HepG2 (cell line): ENCODE measurements around the gene PARP2. TPM values are rescaled to one million over a fixed set of nuclear protein-coding genes. Genes with fewer than 3 reads are reported as not detected.
A peak's percentile ranks its signal among the peaks of the same experiment; 100 is the strongest.

Experiments
- ARID4A ChIP-seq: sonication (generic); formaldehyde crosslinking; IDR thresholded peaks from 2 replicates; pipeline ENCODE4 v1.5.0; 2020; ENCODE audit warnings: mild to moderate bottlenecking, missing genetic modification reagents, borderline replicate concordance
- CREM ChIP-seq, 2 experiments: sonication (generic) in 1 of 2; formaldehyde crosslinking in 1 of 2; IDR thresholded peaks; 2 replicates each; pipeline versions ENCODE4 v1.4.0 to v1.6.1; 2016 to 2020; ENCODE audit warnings: antibody characterized with exemption in 1 of 2, mild to moderate bottlenecking in 1 of 2, missing genetic modification reagents in 1 of 2
- FOXM1 ChIP-seq: sonication (generic); formaldehyde crosslinking; IDR thresholded peaks from 2 replicates; pipeline ENCODE4 v1.5.0; 2020; ENCODE audit warnings: missing genetic modification reagents
- GLI4 ChIP-seq: sonication (generic); formaldehyde crosslinking; IDR thresholded peaks from 2 replicates; pipeline ENCODE4 v1.5.1; 2020; ENCODE audit warnings: missing genetic modification reagents, mild to moderate bottlenecking, moderate library complexity, borderline replicate concordance
- MED8 ChIP-seq: sonication (generic); formaldehyde crosslinking; IDR thresholded peaks from 2 replicates; pipeline ENCODE4 v1.8.1; 2023; ENCODE audit warnings: mild to moderate bottlenecking, missing genetic modification reagents; ENCODE audit not compliant: insufficient replicate concordance
- MIXL1 ChIP-seq: IDR thresholded peaks from 2 replicates; pipeline ENCODE4 v1.6.1; 2016
- NONO ChIP-seq, 2 experiments: fragments of 450-650 bp in 1 of 2; sonication (generic) in 1 of 2; formaldehyde crosslinking in 1 of 2; IDR thresholded peaks in 1 of 2; conservative IDR thresholded peaks in 1 of 2; 2 replicates each; pipeline versions ENCODE4 v1.6.1 to v1.8.0; 2017 to 2022; ENCODE audit warnings: mild to moderate bottlenecking in 1 of 2, missing genetic modification reagents in 1 of 2, moderate library complexity in 1 of 2
- PHB2 ChIP-seq: fragments of 450-650 bp; IDR thresholded peaks from 2 replicates; pipeline ENCODE4 v1.6.1; 2018; ENCODE audit not compliant: partially characterized antibody
- TARDBP ChIP-seq: sonication (generic); formaldehyde crosslinking; IDR thresholded peaks from 2 replicates; pipeline ENCODE4 v1.8.0; 2022; ENCODE audit warnings: mild to moderate bottlenecking, missing genetic modification reagents
- ZBTB3 ChIP-seq: sonication (generic); formaldehyde crosslinking; IDR thresholded peaks from 2 replicates; pipeline ENCODE4 v1.4.0; 2020; ENCODE audit warnings: low read depth, mild to moderate bottlenecking, moderate library complexity, missing genetic modification reagents, borderline replicate concordance
- ZNF3 ChIP-seq: IDR thresholded peaks from 2 replicates; pipeline ENCODE4 v1.7.0; 2017; ENCODE audit warnings: inconsistent platforms
- ZNF678 ChIP-seq: sonication (generic); formaldehyde crosslinking; IDR thresholded peaks from 2 replicates; pipeline ENCODE4 v1.4.0; 2020; ENCODE audit warnings: mild to moderate bottlenecking, missing genetic modification reagents
- ZNF816 ChIP-seq: sonication (generic); formaldehyde crosslinking; IDR thresholded peaks from 2 replicates; pipeline ENCODE4 v1.8.0; 2022; ENCODE audit warnings: missing genetic modification reagents, mild to moderate bottlenecking, borderline replicate concordance
- ZSCAN9 ChIP-seq: IDR thresholded peaks from 2 replicates; pipeline ENCODE4 v1.6.1; 2016; ENCODE audit warnings: borderline replicate concordance
- polyA plus RNA-seq, 8 experiments: library from polyadenylated mRNA; depleted of rRNA in 3 of 8; stranded (reverse) in 7 of 8; unstranded in 1 of 8; fragments of >200 nt; fragmentation: Illumina TruSeq in 4 of 8; extraction: Trizol in 4 of 8; gene quantifications; 2 replicates each; pipeline versions ENCODE4 v1.2.1 to v1.2.3, GENCODE V29; 2011 to 2016; ENCODE audit warnings: low read depth in 4 of 8, missing spikeins in 1 of 8, mixed read lengths in 1 of 8; ENCODE audit not compliant: insufficient read depth in 1 of 8
- total RNA-seq, 5 experiments: library from RNA; depleted of rRNA; stranded (reverse); fragments of >200 nt; fragmentation: Illumina TruSeq; extraction: Trizol; gene quantifications; 2 replicates each; pipeline ENCODE4 v1.2.3, GENCODE V29; 2016; ENCODE audit warnings: low read depth in 1 of 5
- TF ChIP-seq, protein P1 (sequence below): sonication (generic); formaldehyde crosslinking; IDR thresholded peaks from 2 replicates; pipeline ENCODE4 v1.4.0; 2020; ENCODE audit warnings: missing genetic modification reagents
- TF ChIP-seq, protein P2 (sequence below): sonication (generic); formaldehyde crosslinking; IDR thresholded peaks from 2 replicates; pipeline ENCODE4 v1.5.1; 2020; ENCODE audit warnings: mild to moderate bottlenecking, missing genetic modification reagents, borderline replicate concordance

The PARP2 gene
- total and polyA plus RNA-seq, 2 of the 13 experiments (the other 11 are each of a cell fraction or from before 2014, with no cell fraction given): 37.3 to 38.4 TPM

DNA sequence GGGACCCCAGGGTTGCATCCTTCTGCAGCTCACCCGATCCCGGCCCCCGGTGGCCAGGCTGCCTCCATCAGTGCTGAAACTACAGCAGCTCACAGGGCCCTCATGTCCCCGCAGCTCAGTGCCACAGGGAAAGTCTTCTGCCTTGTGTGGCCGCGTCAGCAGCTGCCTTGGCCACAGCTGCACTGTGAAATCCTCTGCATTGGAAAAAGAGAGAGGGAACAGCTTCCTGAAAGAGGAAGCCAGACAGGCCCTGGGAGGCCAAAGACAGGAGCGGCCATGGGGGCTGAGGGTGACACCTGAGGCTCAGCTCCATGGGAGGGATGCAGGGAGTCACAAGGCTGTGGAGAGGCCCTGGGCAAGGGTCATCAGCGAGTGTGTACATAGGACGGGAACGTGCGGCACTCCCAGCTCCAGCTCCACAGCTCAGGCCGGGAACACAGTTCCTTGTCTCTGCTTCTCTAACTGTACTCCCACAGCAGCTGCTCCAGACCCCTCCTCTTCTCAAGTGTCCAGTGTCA, 32.7 kb downstream of the PARP2 start (continued):
- TF ChIP-seq ZNF3 (no peak), TARDBP (CRISPR knock-in tag) (no peak), FOXM1 (CRISPR knock-in tag) (no peak), ARID4A (peak; percentile 63), ZNF678 (CRISPR knock-in tag) (no peak), NONO (IDR thresholded peaks at IDR 0.05) (no peak), NONO (CRISPR knock-in tag; conservative IDR thresholded peaks at IDR 0.05) (peak; percentile 34; the same call in 1 of the 2 replicates), MED8 (CRISPR knock-in tag) (no peak), ZBTB3 (CRISPR knock-in tag) (no peak), ZSCAN9 (CRISPR knock-in tag) (no peak), MIXL1 (CRISPR knock-in tag) (peak; percentile 78), PHB2 (no peak), ZNF816 (CRISPR knock-in tag) (peak; percentile 40; the same call in 1 of the 2 replicates), GLI4 (peak; percentile 83; the same call in 1 of the 2 replicates), CREM (IDR thresholded peaks at IDR 0.05) (no peak), CREM (CRISPR knock-in tag; IDR thresholded peaks at IDR 0.05) (no peak)
- TF ChIP-seq, protein P1, sequence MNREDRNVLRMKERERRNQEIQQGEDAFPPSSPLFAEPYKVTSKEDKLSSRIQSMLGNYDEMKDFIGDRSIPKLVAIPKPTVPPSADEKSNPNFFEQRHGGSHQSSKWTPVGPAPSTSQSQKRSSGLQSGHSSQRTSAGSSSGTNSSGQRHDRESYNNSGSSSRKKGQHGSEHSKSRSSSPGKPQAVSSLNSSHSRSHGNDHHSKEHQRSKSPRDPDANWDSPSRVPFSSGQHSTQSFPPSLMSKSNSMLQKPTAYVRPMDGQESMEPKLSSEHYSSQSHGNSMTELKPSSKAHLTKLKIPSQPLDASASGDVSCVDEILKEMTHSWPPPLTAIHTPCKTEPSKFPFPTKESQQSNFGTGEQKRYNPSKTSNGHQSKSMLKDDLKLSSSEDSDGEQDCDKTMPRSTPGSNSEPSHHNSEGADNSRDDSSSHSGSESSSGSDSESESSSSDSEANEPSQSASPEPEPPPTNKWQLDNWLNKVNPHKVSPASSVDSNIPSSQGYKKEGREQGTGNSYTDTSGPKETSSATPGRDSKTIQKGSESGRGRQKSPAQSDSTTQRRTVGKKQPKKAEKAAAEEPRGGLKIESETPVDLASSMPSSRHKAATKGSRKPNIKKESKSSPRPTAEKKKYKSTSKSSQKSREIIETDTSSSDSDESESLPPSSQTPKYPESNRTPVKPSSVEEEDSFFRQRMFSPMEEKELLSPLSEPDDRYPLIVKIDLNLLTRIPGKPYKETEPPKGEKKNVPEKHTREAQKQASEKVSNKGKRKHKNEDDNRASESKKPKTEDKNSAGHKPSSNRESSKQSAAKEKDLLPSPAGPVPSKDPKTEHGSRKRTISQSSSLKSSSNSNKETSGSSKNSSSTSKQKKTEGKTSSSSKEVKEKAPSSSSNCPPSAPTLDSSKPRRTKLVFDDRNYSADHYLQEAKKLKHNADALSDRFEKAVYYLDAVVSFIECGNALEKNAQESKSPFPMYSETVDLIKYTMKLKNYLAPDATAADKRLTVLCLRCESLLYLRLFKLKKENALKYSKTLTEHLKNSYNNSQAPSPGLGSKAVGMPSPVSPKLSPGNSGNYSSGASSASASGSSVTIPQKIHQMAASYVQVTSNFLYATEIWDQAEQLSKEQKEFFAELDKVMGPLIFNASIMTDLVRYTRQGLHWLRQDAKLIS (CRISPR knock-in tag): no peak
- TF ChIP-seq, protein P2, sequence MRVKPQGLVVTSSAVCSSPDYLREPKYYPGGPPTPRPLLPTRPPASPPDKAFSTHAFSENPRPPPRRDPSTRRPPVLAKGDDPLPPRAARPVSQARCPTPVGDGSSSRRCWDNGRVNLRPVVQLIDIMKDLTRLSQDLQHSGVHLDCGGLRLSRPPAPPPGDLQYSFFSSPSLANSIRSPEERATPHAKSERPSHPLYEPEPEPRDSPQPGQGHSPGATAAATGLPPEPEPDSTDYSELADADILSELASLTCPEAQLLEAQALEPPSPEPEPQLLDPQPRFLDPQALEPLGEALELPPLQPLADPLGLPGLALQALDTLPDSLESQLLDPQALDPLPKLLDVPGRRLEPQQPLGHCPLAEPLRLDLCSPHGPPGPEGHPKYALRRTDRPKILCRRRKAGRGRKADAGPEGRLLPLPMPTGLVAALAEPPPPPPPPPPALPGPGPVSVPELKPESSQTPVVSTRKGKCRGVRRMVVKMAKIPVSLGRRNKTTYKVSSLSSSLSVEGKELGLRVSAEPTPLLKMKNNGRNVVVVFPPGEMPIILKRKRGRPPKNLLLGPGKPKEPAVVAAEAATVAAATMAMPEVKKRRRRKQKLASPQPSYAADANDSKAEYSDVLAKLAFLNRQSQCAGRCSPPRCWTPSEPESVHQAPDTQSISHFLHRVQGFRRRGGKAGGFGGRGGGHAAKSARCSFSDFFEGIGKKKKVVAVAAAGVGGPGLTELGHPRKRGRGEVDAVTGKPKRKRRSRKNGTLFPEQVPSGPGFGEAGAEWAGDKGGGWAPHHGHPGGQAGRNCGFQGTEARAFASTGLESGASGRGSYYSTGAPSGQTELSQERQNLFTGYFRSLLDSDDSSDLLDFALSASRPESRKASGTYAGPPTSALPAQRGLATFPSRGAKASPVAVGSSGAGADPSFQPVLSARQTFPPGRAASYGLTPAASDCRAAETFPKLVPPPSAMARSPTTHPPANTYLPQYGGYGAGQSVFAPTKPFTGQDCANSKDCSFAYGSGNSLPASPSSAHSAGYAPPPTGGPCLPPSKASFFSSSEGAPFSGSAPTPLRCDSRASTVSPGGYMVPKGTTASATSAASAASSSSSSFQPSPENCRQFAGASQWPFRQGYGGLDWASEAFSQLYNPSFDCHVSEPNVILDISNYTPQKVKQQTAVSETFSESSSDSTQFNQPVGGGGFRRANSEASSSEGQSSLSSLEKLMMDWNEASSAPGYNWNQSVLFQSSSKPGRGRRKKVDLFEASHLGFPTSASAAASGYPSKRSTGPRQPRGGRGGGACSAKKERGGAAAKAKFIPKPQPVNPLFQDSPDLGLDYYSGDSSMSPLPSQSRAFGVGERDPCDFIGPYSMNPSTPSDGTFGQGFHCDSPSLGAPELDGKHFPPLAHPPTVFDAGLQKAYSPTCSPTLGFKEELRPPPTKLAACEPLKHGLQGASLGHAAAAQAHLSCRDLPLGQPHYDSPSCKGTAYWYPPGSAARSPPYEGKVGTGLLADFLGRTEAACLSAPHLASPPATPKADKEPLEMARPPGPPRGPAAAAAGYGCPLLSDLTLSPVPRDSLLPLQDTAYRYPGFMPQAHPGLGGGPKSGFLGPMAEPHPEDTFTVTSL (CRISPR knock-in tag): peak; percentile 50; the same call in 1 of the 2 replicates
